ENCODE results near the gene PSMB8. TPM values are rescaled to one million over a fixed set of nuclear protein-coding genes. Genes with fewer than 3 reads are reported as not detected.

PSMB8 gene
- total RNA-seq, 1 experiment from 2014 or later = 2.6 TPM

DNA sequence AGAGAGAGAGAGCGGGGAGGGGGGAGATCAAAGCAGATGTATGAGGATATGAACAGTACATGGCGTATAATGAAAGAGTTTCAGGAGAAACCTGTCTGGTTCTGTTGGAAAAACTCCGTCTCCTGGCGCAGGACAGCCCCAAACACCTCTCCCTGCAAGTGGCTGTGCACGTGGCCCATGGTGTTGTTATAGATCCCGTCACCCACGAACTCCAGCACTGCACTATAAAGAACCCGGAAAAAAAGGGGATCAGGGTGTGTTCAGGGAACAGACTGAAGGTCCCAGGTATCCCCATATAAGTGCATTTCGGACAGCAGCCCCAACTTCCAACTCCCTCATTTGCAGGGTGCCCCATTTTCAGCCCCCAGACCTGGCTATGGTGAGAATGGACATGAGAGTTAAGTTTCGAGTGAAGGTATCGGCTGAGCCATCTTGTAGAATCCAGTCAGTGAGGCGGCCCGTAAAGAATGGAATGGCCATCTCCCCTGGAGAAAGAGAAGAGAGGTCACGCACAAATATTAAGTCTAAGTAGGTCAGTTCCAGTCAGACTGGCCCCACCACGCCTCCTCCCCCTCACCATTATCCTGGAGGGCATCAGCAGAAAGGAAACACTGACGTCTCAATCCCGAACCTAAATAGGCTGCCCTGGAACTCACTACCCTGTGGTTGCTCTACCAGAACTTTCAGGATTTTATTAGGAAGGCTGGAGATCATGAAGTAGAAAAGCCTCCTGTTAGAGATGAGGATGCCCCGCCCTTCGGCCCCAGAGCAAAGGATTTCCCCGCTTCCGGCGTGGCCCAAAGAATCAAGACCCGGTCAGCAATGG is 8.4 kb upstream of the PSMB8 start:
- peak; percentile 58 for DNase-seq
- H3K27me3 ChIP-seq (ENCODE audit: control insufficient read depth, insufficient read depth, low read length) = peaks cover 75% of the 10 kb centered on the region
- peak overlapping the region; percentile 59; the same call in 1 of the 2 replicates for H3K4me3 ChIP-seq (ENCODE audit: insufficient read depth, low read depth, low read length)
- no peaks in the 10 kb centered on the region; the same call in 1 of the 2 replicates for H3K36me3 ChIP-seq (replicated peaks; ENCODE audit: control insufficient read depth, insufficient read depth, low read length)

DNA sequence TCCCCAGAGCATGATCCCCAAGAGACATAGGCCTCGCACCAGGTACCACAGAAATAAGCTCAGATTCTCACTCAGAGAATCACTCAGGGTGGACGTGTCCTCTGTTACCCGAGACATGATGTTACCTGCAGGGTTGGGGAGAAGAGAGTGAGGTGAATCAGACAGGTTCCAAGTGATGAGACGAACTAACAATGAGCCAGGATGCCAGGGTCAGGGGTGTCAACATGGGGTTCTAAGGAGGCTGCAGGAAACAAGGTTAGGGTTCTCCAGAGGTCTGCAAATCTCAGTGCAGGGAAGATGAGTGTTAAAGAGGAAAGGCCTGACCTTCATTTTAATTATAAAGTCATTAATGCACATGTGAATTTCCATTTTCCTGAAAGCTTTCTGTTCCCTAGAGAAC is 7.2 kb upstream of the PSMB8 start:
- H3K4me3 ChIP-seq (ENCODE audit: insufficient read depth, low read depth, low read length) = no peak overlapping the region
- DNase-seq = no peak
- H3K36me3 ChIP-seq (replicated peaks; ENCODE audit: control insufficient read depth, insufficient read depth, low read length) = no peaks in the 10 kb centered on the region; the same call in none of the 2 replicates
- H3K27me3 ChIP-seq (ENCODE audit: control insufficient read depth, insufficient read depth, low read length) = peaks cover 75% of the 10 kb centered on the region

DNA sequence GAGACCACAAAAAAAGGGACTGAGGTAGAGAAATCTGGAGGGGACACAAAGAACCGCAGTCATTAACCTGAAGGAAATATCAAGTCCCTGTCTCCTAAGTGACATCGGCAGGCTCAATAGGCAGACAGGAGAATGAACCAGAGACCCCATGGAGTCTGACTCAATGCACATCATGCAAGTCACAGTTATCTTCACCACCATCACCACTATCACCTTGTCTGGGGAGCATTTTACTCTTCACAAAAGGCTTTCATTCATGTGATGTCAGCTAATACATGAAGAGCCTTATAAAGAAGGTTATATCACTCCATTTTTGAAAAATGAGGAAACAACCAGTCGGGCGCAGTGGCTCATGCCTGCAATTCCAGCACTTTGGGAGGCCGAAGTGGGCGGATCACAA is 5.3 kb upstream of the PSMB8 start:
- Histone ChIP-seq H3K4me3 (ENCODE audit: insufficient read depth, low read depth, low read length) (no peak overlapping the region), H3K27me3 (ENCODE audit: control insufficient read depth, insufficient read depth, low read length) (peaks cover 69% of the 10 kb centered on the region), H3K36me3 (replicated peaks; ENCODE audit: control insufficient read depth, insufficient read depth, low read length) (no peaks in the 10 kb centered on the region; the same call in none of the 2 replicates)
- peak; percentile 5 for DNase-seq

DNA sequence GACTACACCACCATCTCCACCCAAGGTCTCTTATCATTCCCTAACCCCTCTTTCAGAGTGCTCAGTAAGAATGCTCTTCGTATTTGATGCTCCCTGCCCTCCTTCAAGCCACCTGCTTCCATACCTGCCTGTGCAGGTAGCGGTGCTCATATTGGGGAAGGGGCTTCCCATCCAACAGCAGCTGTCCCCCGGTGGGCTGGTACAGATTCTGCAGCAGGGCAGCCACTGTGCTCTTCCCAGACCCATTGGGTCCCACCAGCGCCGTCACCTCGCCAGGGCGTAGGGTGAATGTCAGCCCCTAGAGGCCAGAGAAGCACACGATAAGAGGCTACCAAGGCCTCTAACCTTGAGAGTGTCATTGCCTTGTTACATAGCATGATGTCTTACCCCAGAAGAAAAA is 3.9 kb upstream of the PSMB8 start:
- peak; percentile 10 for DNase-seq
- Histone ChIP-seq H3K4me3 (ENCODE audit: insufficient read depth, low read depth, low read length) (no peak overlapping the region), H3K36me3 (replicated peaks; ENCODE audit: control insufficient read depth, insufficient read depth, low read length) (no peaks in the 10 kb centered on the region; the same call in none of the 2 replicates), H3K27me3 (ENCODE audit: control insufficient read depth, insufficient read depth, low read length) (peaks cover 70% of the 10 kb centered on the region)

DNA sequence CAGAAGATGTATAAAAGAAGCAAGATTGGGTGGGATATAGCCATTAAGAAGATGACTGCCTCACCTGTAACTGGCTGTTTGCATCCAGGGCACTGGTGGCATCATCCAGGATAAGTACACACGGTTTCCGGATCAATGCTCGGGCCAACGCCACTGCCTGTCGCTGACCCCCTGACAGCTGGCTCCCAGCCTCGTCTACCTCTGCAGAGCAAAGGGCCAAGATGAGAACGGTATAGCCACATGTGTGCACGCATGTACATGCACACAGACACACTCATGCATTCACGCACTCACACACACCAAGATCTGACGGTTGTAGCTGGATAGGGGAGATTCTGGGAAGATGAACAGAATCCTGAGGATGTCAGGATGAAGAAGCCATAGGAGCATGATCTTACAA is 3.2 kb upstream of the PSMB8 start:
- Histone ChIP-seq H3K36me3 (replicated peaks; ENCODE audit: control insufficient read depth, insufficient read depth, low read length) (no peaks in the 10 kb centered on the region; the same call in none of the 2 replicates), H3K4me3 (ENCODE audit: insufficient read depth, low read depth, low read length) (no peak overlapping the region), H3K27me3 (ENCODE audit: control insufficient read depth, insufficient read depth, low read length) (peaks cover 69% of the 10 kb centered on the region)
- DNase-seq = peak; percentile 3

DNA sequence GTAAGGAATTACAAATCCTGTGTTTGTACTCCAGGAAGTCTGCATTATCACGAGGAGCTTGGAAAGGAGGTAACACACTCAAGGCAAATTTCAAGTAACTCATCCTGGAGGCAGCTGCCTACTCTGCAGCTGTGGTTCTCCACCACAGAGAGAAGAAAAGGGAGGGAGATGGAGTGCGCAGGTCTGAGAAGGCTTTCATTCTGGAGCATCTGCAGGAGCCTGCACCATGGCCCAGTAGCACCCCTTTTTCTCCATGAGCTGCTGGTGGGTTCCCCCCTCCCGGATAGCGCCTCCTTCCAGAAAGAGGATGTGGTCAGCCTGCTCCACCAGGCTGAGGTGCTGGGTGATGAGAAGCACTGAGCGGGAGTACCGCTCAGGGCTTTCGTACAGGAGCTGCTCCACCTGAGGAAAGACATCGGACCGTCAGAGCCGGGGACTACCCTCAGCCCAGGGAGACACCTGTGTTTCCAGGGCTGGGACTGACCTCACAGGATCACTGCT is 1.6 kb upstream of the PSMB8 start:
- H3K27me3 ChIP-seq (ENCODE audit: control insufficient read depth, insufficient read depth, low read length) = peaks cover 60% of the 10 kb centered on the region
- DNase-seq = peak; percentile 20
- H3K36me3 ChIP-seq (replicated peaks; ENCODE audit: control insufficient read depth, insufficient read depth, low read length) = no peaks in the 10 kb centered on the region; the same call in none of the 2 replicates
- H3K4me3 ChIP-seq (ENCODE audit: insufficient read depth, low read depth, low read length) = no peak overlapping the region

DNA sequence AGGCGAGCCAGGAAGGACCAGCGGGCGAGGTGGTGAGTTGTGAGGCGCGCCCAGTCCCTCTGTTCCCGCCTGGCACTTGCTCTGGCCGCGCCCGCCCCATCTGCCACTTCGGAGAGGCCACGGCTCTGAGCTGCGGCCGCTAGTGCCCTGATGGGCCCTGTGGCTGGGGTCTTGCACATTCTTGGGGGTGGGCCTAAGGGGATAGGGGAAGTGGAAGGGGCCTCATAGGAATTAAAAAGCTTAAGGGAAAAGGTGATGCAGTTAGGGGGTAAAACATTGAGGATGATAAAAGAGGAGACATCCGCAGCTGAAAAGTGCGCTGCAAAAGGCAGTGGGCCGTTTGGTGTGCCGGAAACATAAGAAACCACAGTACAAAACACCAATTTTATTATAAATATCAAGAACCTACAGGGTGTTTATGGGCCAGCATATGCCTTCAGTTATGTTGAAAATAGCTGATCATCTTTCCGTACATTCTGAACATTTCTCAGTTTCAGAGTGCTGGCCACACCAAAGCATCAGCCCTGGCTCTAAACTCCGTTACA is 1.1 kb upstream of the PSMB8 start:
- H3K27me3 ChIP-seq (ENCODE audit: control insufficient read depth, insufficient read depth, low read length) = peaks cover 56% of the 10 kb centered on the region
- H3K36me3 ChIP-seq (replicated peaks; ENCODE audit: control insufficient read depth, insufficient read depth, low read length) = no peaks in the 10 kb centered on the region; the same call in none of the 2 replicates
- H3K4me3 ChIP-seq (ENCODE audit: insufficient read depth, low read depth, low read length) = no peak overlapping the region
- DNase-seq = no peak

DNA sequence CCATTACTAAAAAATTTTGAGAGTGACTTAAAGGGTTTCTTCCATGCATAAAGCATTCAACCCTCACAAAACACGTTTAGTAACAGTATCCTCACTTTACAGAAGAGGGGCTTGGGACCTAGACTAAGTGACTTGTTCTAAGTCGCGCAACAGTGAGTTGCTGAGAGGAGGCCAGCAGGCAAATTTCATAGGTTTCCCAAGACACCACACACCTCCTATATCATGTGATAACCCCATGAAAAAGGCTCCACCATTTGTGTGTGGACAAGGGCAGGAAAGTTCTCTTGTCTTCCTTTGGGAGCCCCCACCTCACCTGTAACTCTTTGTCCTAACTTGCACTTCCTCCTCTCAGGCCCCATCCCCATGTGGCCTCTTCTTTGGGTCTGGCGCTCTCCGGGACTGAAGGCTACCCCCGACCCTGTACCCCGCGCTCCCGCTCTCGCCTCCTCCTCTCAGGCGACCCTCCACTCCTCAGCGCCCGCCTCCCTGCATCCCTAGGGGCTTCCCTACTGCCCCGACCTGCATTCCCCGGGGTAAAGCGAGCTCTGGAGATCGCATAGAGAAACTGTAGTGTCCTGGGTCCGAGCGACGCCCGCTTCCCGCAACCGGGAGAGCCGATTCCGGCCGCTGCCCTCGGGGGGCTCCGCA is 392 bp downstream of the PSMB8 start:
- DNase-seq = peak; percentile 77
- Histone ChIP-seq H3K36me3 (replicated peaks; ENCODE audit: control insufficient read depth, insufficient read depth, low read length) (no peaks in the 10 kb centered on the region; the same call in none of the 2 replicates), H3K27me3 (ENCODE audit: control insufficient read depth, insufficient read depth, low read length) (peaks cover 48% of the 10 kb centered on the region), H3K4me3 (ENCODE audit: insufficient read depth, low read depth, low read length) (peak overlapping the region; percentile 49)

DNA sequence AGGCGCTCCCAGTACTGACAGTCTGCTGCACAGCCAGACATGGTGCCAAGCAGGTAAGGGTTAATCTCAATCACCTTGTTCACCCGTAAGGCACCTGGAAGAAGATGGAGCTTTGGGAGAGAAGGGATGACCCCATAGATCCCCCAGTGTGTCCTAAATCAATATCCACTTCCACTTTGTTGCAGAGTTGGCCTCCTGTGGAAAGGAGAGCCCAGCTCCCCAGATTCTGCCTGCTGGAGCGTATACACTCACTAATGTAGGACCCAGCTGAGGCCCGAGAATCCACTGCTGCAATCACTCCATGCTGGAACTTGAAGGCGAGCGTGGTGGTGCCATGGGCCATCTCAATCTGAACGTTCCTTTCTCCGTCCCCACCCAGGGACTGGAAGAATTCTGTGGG is 1.2 kb downstream of the PSMB8 start:
- no peak overlapping the region for H3K4me3 ChIP-seq (ENCODE audit: insufficient read depth, low read depth, low read length)
- H3K36me3 ChIP-seq (replicated peaks; ENCODE audit: control insufficient read depth, insufficient read depth, low read length) = no peaks in the 10 kb centered on the region; the same call in none of the 2 replicates
- peaks cover 51% of the 10 kb centered on the region for H3K27me3 ChIP-seq (ENCODE audit: control insufficient read depth, insufficient read depth, low read length)
- DNase-seq = no peak

DNA sequence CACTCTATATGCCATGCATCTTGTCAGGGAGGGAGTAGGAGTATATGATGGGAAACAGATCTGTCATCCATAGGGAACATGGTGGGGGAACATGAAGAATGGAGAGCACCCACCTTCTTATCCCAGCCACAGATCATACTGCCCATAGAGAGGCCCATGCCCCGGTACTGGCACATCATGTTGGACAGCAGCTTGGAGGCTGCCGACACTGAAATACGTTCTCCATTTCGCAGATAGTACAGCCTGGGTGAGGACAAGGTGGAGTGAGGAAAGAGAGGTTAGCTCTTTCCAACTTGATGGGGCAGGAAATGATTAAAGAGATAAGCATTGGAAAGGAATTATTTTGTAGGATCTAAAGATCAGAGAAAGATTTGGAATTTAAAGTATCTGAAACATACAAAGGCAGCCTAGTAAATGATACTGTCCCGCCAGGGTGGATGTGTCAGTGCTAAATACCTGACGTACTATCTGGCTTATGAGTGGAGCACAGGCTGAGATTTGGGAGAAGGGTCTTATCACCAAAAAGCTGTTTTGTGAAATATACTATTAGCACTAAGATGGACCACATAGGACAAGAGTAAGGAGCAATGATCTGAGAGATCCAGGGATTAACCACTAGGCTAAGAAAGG is 1.7 kb downstream of the PSMB8 start:
- DNase-seq = no peak
- H3K4me3 ChIP-seq (ENCODE audit: insufficient read depth, low read depth, low read length) = no peak overlapping the region
- no peaks in the 10 kb centered on the region; the same call in none of the 2 replicates for H3K36me3 ChIP-seq (replicated peaks; ENCODE audit: control insufficient read depth, insufficient read depth, low read length)
- H3K27me3 ChIP-seq (ENCODE audit: control insufficient read depth, insufficient read depth, low read length) = peaks cover 49% of the 10 kb centered on the region

DNA sequence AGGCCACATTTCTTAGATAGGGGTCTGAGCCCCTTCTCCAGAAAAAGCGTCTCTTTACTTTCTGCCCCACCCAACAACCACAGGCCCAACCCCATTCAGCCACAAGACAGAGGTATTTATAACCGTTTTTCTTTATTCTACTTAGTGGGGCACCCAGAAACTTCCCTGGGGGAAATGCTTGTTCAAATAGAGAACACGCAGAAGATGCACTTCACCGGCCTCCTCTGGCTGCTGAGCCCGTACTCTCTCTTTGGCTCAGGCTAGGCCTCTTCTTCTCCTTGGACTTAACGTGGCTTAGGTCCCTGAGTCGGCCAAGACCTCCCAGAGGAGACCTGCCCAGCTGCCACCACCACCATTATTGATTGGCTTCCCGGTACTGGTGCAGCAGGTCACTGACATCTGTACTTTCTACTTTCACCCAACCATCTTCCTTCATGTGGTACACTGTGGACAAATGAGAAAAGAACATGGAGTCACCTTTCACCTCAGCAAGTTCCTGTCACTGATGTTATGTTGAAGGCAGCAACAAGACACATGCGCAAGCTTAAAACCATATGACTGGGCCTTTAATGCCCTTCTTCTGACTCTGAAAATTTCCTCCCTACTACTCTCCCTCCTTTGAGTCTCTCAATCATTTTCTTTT is 3.1 kb downstream of the PSMB8 start:
- Histone ChIP-seq H3K4me3 (ENCODE audit: insufficient read depth, low read depth, low read length) (no peak overlapping the region), H3K36me3 (replicated peaks; ENCODE audit: control insufficient read depth, insufficient read depth, low read length) (no peaks in the 10 kb centered on the region; the same call in 1 of the 2 replicates), H3K27me3 (ENCODE audit: control insufficient read depth, insufficient read depth, low read length) (peaks cover 52% of the 10 kb centered on the region)
- DNase-seq = no peak

DNA sequence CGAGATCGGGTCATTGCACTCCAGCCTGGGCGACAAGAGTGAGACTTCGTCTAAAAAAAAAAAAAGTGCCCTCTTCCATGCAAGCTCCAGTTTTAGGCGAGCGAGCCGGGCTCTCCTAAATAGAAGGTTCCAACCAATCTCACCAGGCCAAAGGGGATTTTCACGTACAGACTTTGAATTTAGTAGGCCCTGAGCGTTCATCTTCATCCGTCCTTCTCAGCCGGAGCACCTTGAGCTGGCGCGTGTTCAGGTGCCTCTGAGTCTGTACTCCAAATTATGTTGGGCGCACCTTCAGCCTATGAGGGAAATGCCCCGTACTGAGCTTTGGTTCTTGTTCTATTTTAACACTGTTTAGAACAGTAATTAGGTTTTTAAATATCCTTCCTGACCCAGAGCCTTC is 4.5 kb downstream of the PSMB8 start:
- no peak overlapping the region for H3K4me3 ChIP-seq (ENCODE audit: insufficient read depth, low read depth, low read length)
- H3K36me3 ChIP-seq (replicated peaks; ENCODE audit: control insufficient read depth, insufficient read depth, low read length) = peaks cover 2% of the 10 kb centered on the region
- peaks cover 45% of the 10 kb centered on the region for H3K27me3 ChIP-seq (ENCODE audit: control insufficient read depth, insufficient read depth, low read length)
- no peak for DNase-seq

DNA sequence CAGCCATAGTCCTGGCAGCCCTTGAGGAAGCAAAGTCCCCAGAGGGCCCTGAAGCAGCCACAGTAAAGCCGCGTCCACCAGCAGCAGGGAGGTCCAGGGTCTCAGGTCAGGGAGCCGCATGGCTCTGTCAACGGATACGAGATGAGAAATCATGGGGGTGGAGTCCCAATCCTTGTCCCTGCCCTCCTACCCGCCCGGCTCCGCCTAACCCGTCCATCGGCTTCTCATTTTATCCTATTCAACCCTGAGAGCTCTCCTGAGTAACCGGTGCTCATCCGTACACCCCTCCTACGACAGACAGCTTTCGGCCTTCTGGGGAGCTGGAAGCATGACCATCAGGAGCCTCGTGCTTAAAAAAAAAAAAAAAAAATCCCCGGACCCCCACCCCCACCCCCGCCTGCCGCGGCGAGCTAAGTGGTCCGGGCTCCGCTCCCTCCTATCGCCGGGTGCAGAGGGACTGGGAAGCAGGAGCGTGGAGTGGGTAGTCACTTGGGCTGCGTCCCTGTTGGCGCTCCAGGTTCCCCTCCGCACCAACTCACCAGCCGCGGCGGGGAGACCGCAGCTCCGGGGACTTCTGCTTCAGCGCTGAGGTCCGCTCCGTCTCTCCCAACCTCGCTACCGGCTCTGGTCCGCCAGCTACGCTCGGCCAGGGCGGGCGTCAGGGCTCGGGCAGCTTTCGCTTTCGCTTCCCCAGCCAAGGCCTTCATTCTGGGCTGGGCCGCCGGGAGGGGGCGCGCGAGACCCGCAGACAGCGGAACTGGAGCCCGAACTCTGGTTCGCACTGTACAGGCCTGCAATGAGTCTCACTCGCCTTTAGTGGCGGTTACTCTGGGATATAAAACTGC is 5.5 kb downstream of the PSMB8 start, which contains the start of gene TAP2:
Gene TAP2 (minus strand): TSS at position 626 of the 845 bp plus-strand sequence. CDS start 506 bp downstream, at position 120.
- Histone ChIP-seq H3K27me3 (ENCODE audit: control insufficient read depth, insufficient read depth, low read length) (peaks cover 35% of the 10 kb centered on the region), H3K36me3 (replicated peaks; ENCODE audit: control insufficient read depth, insufficient read depth, low read length) (peaks cover 2% of the 10 kb centered on the region), H3K4me3 (ENCODE audit: insufficient read depth, low read depth, low read length) (peak within 1 kb of the TSS; percentile 83)
- peak; percentile 96 for DNase-seq
